HepG2 (cell line): ENCODE measurements around the gene PRR35. TPM values are rescaled to one million over a fixed set of nuclear protein-coding genes. Genes with fewer than 3 reads are reported as not detected.

Experiments used
- BORCS8-MEF2B ChIP-seq: sonication (generic); formaldehyde crosslinking; IDR thresholded peaks from 2 replicates; pipeline ENCODE4 v1.8.0; 2022; ENCODE audit warnings: mild to moderate bottlenecking, missing genetic modification reagents
- ELF4 ChIP-seq: sonication (generic); formaldehyde crosslinking; IDR thresholded peaks from 2 replicates; pipeline ENCODE4 v1.5.0; 2020; ENCODE audit warnings: missing genetic modification reagents, mild to moderate bottlenecking, moderate library complexity, borderline replicate concordance
- FLYWCH1 ChIP-seq: sonication (generic); formaldehyde crosslinking; IDR thresholded peaks from 2 replicates; pipeline ENCODE4 v1.8.1; 2023; ENCODE audit warnings: mild to moderate bottlenecking, missing genetic modification reagents
- HNRNPH1 ChIP-seq: fragments of 200-400 bp; formaldehyde crosslinking; optimal IDR thresholded peaks from 2 replicates; pipeline ENCODE3; 2017; ENCODE audit warnings: mild to moderate bottlenecking, low read depth, low read length
- KMT2A ChIP-seq: sonication (generic); formaldehyde crosslinking; IDR thresholded peaks from 2 replicates; pipeline ENCODE4 v1.4.0; 2020; ENCODE audit warnings: missing genetic modification reagents
- RBM22 ChIP-seq: fragments of 200-400 bp; formaldehyde crosslinking; optimal IDR thresholded peaks from 2 replicates; pipeline ENCODE3; 2017; ENCODE audit warnings: mild to moderate bottlenecking, low read length, moderate library complexity
- SIX4 ChIP-seq: sonication (generic); formaldehyde crosslinking; IDR thresholded peaks from 2 replicates; pipeline ENCODE4 v1.4.0; 2020; ENCODE audit warnings: missing genetic modification reagents
- TOPORS ChIP-seq: sonication (generic); formaldehyde crosslinking; IDR thresholded peaks from 2 replicates; pipeline ENCODE4 v1.8.0; 2023; ENCODE audit warnings: mild to moderate bottlenecking, missing genetic modification reagents
- ZNF614 ChIP-seq: IDR thresholded peaks from 2 replicates; pipeline ENCODE4 v1.6.1; 2018; ENCODE audit warnings: missing biosample characterization, missing genetic modification reagents, inconsistent platforms, borderline replicate concordance
- ZNF772 ChIP-seq: sonication (generic); formaldehyde crosslinking; IDR thresholded peaks from 2 replicates; pipeline ENCODE4 v1.5.0; 2020; ENCODE audit warnings: mild to moderate bottlenecking, missing genetic modification reagents
- ZNF777 ChIP-seq: sonication (generic); formaldehyde crosslinking; IDR thresholded peaks from 2 replicates; pipeline ENCODE4 v1.4.0; 2020; ENCODE audit warnings: missing genetic modification reagents
- polyA plus RNA-seq, 8 experiments: library from polyadenylated mRNA; depleted of rRNA in 3 of 8; stranded (reverse) in 7 of 8; unstranded in 1 of 8; fragments of >200 nt; fragmentation: Illumina TruSeq in 4 of 8; extraction: Trizol in 4 of 8; gene quantifications; 2 replicates each; pipeline versions ENCODE4 v1.2.1 to v1.2.3, GENCODE V29; 2011 to 2016; ENCODE audit warnings: low read depth in 4 of 8, missing spikeins in 1 of 8, mixed read lengths in 1 of 8; ENCODE audit not compliant: insufficient read depth in 1 of 8
- total RNA-seq, 5 experiments: library from RNA; depleted of rRNA; stranded (reverse); fragments of >200 nt; fragmentation: Illumina TruSeq; extraction: Trizol; gene quantifications; 2 replicates each; pipeline ENCODE4 v1.2.3, GENCODE V29; 2016; ENCODE audit warnings: low read depth in 1 of 5
- TF ChIP-seq, protein P1 (sequence below): sonication (generic); formaldehyde crosslinking; IDR thresholded peaks from 2 replicates; pipeline ENCODE4 v1.5.1; 2020; ENCODE audit warnings: missing genetic modification reagents, mild to moderate bottlenecking, borderline replicate concordance
- TF ChIP-seq, protein P2 (sequence below): sonication (generic); formaldehyde crosslinking; conservative IDR thresholded peaks from 2 replicates; pipeline ENCODE4 v1.4.0; 2020; ENCODE audit warnings: missing genetic modification reagents
- TF ChIP-seq, protein P3 (sequence below), 2 experiments: sonication (generic) in 1 of 2; formaldehyde crosslinking in 1 of 2; IDR thresholded peaks; 2 replicates each; pipeline versions ENCODE4 v1.4.0 to v1.6.1; 2016 to 2020; ENCODE audit warnings: borderline replicate concordance in 1 of 2, low read depth in 1 of 2, mild to moderate bottlenecking in 1 of 2, missing genetic modification reagents in 1 of 2

PRR35 gene
- total and polyA plus RNA-seq, 2 of the 13 experiments (the other 11 are each of a cell fraction or from before 2014, with no cell fraction given), result 0.07 to 0.16 TPM

DNA sequence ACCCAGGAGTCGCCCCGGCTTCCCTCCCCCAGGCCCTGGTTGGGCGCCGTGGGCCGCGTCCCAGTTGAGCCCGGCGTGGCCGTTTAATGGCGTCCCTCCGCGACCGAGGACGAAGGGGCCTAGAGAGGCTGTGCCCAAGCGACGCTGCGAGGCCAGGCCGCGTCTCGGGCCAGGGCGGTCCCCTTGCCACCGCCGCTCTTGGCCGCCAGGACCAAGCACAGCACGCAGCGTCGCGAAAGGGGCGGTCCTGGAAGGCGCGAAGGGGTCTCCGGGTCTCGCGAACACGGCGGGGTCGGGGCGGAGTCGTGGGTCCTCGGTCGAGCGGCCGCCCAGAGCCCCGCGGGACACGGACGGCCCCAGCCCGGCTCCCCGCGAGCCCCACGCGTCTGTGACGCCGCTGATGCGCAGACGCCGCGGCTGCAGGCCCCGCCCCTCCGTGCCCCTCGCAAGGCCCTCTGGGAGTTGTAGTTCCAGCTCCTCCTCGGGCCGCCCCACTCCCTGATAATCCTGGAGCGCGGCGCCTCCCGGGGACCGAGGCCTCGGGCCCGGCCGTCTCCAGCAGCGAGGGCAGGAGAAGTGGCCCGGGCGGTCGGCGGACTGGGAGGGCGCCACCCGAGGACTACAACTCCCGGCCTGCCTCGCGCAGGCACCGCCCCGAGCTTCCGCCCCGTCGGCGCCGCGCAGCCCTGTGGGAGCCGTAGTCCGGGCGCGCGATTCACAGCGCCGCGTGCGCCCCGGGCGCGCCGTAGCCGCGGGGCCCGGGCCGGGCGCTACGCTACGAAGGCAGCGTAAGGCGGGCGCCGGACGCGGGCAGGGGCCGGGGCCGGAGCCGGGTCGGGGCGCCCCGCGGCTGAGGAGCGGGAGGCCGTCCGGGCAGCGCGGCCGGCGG is 32.9 kb upstream of the PRR35 start, which contains the start of gene CAPN15 (continued):
- TF ChIP-seq ZNF614, result no peak
- TF ChIP-seq, protein P1, sequence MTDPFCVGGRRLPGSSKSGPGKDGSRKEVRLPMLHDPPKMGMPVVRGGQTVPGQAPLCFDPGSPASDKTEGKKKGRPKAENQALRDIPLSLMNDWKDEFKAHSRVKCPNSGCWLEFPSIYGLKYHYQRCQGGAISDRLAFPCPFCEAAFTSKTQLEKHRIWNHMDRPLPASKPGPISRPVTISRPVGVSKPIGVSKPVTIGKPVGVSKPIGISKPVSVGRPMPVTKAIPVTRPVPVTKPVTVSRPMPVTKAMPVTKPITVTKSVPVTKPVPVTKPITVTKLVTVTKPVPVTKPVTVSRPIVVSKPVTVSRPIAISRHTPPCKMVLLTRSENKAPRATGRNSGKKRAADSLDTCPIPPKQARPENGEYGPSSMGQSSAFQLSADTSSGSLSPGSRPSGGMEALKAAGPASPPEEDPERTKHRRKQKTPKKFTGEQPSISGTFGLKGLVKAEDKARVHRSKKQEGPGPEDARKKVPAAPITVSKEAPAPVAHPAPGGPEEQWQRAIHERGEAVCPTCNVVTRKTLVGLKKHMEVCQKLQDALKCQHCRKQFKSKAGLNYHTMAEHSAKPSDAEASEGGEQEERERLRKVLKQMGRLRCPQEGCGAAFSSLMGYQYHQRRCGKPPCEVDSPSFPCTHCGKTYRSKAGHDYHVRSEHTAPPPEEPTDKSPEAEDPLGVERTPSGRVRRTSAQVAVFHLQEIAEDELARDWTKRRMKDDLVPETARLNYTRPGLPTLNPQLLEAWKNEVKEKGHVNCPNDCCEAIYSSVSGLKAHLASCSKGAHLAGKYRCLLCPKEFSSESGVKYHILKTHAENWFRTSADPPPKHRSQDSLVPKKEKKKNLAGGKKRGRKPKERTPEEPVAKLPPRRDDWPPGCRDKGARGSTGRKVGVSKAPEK (CRISPR knock-in tag), result 0 out of 2 replicates have a peak, but pooled peaks have one; percentile 56
- TF ChIP-seq, protein P2, sequence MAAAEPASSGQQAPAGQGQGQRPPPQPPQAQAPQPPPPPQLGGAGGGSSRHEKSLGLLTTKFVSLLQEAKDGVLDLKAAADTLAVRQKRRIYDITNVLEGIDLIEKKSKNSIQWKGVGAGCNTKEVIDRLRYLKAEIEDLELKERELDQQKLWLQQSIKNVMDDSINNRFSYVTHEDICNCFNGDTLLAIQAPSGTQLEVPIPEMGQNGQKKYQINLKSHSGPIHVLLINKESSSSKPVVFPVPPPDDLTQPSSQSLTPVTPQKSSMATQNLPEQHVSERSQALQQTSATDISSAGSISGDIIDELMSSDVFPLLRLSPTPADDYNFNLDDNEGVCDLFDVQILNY, result peak; percentile 6; the same call in 1 of the 2 replicates
- TF ChIP-seq ZNF772 (CRISPR knock-in tag), result 0 out of 2 replicates have a peak, but pooled peaks have one; percentile 34
- TF ChIP-seq SIX4 (CRISPR knock-in tag), result no peak
- no peak for TF ChIP-seq RBM22
- no peak for TF ChIP-seq BORCS8-MEF2B (CRISPR knock-in tag)
- TF ChIP-seq KMT2A (CRISPR knock-in tag), result peak; percentile 20; the same call in 1 of the 2 replicates
- TF ChIP-seq ZNF777, result peak; percentile 66
- TF ChIP-seq HNRNPH1, result no peak
- 0 out of 2 replicates have a peak, but pooled peaks have one; percentile 6 for TF ChIP-seq ELF4 (CRISPR knock-in tag)
- TF ChIP-seq, protein P3, sequence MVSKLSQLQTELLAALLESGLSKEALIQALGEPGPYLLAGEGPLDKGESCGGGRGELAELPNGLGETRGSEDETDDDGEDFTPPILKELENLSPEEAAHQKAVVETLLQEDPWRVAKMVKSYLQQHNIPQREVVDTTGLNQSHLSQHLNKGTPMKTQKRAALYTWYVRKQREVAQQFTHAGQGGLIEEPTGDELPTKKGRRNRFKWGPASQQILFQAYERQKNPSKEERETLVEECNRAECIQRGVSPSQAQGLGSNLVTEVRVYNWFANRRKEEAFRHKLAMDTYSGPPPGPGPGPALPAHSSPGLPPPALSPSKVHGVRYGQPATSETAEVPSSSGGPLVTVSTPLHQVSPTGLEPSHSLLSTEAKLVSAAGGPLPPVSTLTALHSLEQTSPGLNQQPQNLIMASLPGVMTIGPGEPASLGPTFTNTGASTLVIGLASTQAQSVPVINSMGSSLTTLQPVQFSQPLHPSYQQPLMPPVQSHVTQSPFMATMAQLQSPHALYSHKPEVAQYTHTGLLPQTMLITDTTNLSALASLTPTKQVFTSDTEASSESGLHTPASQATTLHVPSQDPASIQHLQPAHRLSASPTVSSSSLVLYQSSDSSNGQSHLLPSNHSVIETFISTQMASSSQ (IDR thresholded peaks at IDR 0.05; ENCODE audit: low read depth), result no peak
- TF ChIP-seq, protein P3 (CRISPR knock-in tag; IDR thresholded peaks at IDR 0.05; ENCODE audit: borderline replicate concordance), result 0 out of 2 replicates have a peak, but pooled peaks have one; percentile 61
- peak; percentile 73; the same call in 1 of the 2 replicates for TF ChIP-seq TOPORS (CRISPR knock-in tag)
- TF ChIP-seq FLYWCH1 (CRISPR knock-in tag), result no peak
